Measurements from ENCODE around the gene DLGAP5. TPM values are rescaled to one million over a fixed set of nuclear protein-coding genes. Genes with fewer than 3 reads are reported as not detected.

The DLGAP5 gene
- total RNA-seq, 1 experiment from 2014 or later, result 118 TPM

DNA sequence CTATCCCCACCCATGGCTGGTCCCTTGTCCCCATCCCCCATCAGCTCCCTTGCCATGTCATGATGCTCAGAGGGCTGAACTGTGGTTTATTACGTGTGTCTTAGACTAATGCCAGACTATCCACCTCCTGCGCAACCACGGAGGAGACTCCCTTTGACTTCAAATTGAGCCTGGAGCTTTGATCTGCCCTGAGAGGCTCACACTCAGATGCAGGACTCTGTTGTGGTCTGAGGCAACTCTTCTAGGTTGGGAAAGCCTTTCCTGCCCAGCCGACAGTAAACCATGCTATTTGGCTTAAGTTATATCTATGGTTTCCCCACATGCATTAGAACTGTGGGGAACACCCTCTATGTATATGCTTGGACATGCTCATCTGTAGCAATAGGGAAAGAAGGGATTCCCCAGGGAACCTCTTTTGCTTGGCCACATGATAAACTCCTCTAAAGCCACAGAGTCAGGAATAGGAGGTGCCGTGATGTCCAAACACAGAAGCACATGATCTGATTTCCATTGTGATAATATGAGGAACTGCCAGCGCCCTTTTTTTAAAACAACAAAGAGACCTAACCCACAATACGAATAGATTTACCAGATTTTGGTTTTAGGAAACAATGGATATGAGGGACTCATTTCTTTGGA is 73.5 kb downstream of the DLGAP5 start:
- no peak overlapping the region for H2AK5ac ChIP-seq (ENCODE audit: insufficient read length, low read length)

More for the DNA sequence above, 73.5 kb downstream of the DLGAP5 start:
- Mint-ChIP-seq H3K36me3 (ENCODE audit: insufficient read depth in 1 of 3, low read depth in 3 of 3) (no peaks in the 10 kb centered on the region), H3K27ac (no peak overlapping the region), H3K9me3 (no peaks in the 10 kb centered on the region), H3K4me1 (peaks cover 14 to 17% of the 10 kb centered on the region in 2 experiments), H3K4me3 (no peak overlapping the region), H3K27me3 (ENCODE audit: low read depth) (peaks cover 28% of the 10 kb centered on the region)
- H3K9me3 ChIP-seq (ENCODE audit: control insufficient read depth, low read depth, low read length), result no peaks in the 10 kb centered on the region
- no peak overlapping the region for H2BK12ac ChIP-seq (ENCODE audit: insufficient read length, low read depth, low read length)
- H4K8ac ChIP-seq (replicated peaks; ENCODE audit: insufficient read length, low read depth, low read length), result no peak overlapping the region
- no peak overlapping the region for H3T11ph ChIP-seq (ENCODE audit: low read length)
- no peak overlapping the region for H4K91ac ChIP-seq (ENCODE audit: insufficient read length, low read depth, low read length)
- TF ChIP-seq, protein P1, sequence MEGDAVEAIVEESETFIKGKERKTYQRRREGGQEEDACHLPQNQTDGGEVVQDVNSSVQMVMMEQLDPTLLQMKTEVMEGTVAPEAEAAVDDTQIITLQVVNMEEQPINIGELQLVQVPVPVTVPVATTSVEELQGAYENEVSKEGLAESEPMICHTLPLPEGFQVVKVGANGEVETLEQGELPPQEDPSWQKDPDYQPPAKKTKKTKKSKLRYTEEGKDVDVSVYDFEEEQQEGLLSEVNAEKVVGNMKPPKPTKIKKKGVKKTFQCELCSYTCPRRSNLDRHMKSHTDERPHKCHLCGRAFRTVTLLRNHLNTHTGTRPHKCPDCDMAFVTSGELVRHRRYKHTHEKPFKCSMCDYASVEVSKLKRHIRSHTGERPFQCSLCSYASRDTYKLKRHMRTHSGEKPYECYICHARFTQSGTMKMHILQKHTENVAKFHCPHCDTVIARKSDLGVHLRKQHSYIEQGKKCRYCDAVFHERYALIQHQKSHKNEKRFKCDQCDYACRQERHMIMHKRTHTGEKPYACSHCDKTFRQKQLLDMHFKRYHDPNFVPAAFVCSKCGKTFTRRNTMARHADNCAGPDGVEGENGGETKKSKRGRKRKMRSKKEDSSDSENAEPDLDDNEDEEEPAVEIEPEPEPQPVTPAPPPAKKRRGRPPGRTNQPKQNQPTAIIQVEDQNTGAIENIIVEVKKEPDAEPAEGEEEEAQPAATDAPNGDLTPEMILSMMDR (conservative IDR thresholded peaks at IDR 0.05), result no peak
- no peak for DNase-seq
- no peak overlapping the region for H2BK120ac ChIP-seq (ENCODE audit: low read depth, low read length, poor library complexity, severe bottlenecking)
- no peak overlapping the region for H2BK20ac ChIP-seq (ENCODE audit: low read depth, low read length, poor library complexity, severe bottlenecking)
- H3K79me1 ChIP-seq (ENCODE audit: insufficient read depth, low read depth, low read length, poor library complexity, severe bottlenecking), result no peaks in the 10 kb centered on the region
- no peaks in the 10 kb centered on the region for H3K79me2 ChIP-seq (ENCODE audit: insufficient read depth, low read length)
- WGBS (ENCODE audit: extremely low coverage, insufficient read length, low lambda C conversion rate), result no CpG with 5 or more reads among the region's 7 CpGs
- no peak overlapping the region for H3K27ac ChIP-seq (ENCODE audit: insufficient read length, low read depth, low read length)
- no peak overlapping the region for H4K5ac ChIP-seq (ENCODE audit: insufficient read length, low read depth, low read length)
- no peak overlapping the region for H2BK15ac ChIP-seq (ENCODE audit: low read depth, low read length)
- H3K18ac ChIP-seq (ENCODE audit: insufficient read length, low read depth, low read length), result no peak overlapping the region
- no peaks in the 10 kb centered on the region for H3K4me1 ChIP-seq (ENCODE audit: insufficient read depth, low read length)
- no peak overlapping the region for H3K14ac ChIP-seq (ENCODE audit: insufficient read depth, low read length)
- H3K4ac ChIP-seq (ENCODE audit: low read depth, low read length), result no peak overlapping the region
- H2AFZ ChIP-seq (ENCODE audit: low read length), result no peak overlapping the region
- H2BK5ac ChIP-seq (ENCODE audit: insufficient read length, low read length), result no peak overlapping the region
- H3K9ac ChIP-seq (ENCODE audit: extremely low read depth, insufficient read length, low read length), result no peak overlapping the region
- H3K23ac ChIP-seq (ENCODE audit: insufficient read length, low read depth, low read length), result no peak overlapping the region
- H3K27me3 ChIP-seq (ENCODE audit: insufficient read depth, low read length), result no peaks in the 10 kb centered on the region
- no peak overlapping the region for H3K4me2 ChIP-seq (ENCODE audit: insufficient read depth, insufficient read length, low read length)
- H3K56ac ChIP-seq (ENCODE audit: insufficient read length, low read depth, low read length), result no peak overlapping the region
- no peaks in the 10 kb centered on the region for H3K23me2 ChIP-seq (ENCODE audit: insufficient read length, low read depth, low read length, poor library complexity, severe bottlenecking)
- no peaks in the 10 kb centered on the region for H4K20me1 ChIP-seq (ENCODE audit: control insufficient read depth, insufficient read depth, insufficient read length)

Data from H9 (cell line).